ENCODE data around the gene CTDP1.

Gene CTDP1

DNA sequence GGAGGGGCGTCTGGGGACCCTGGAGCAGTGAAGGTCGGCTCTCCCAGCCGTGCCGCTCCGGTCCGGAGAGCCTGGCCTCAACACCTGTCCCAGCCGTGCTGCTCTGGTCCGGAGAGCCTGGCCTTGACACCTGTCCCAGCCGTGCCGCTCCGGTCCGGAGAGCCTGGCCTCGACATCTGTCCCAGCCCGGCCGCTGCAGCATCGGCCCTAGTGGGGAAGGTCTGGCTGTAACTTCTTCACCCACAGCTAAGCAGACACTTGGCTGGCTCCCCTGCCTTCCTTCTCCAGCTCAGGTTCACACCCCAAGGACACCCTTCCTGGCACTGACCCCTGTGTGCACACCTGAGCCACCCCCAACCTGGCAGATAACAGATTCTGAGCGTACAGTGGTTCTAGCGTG is 122.7 kb downstream of the CTDP1 start:
- intact Hi-C loops (cut with DNase I; ENCODE audit: low total_unique reads) = no loop called here
- DNase-seq = no peak
- no peak for TF ChIP-seq CTCF (IDR thresholded peaks at IDR 0.05)

DNA sequence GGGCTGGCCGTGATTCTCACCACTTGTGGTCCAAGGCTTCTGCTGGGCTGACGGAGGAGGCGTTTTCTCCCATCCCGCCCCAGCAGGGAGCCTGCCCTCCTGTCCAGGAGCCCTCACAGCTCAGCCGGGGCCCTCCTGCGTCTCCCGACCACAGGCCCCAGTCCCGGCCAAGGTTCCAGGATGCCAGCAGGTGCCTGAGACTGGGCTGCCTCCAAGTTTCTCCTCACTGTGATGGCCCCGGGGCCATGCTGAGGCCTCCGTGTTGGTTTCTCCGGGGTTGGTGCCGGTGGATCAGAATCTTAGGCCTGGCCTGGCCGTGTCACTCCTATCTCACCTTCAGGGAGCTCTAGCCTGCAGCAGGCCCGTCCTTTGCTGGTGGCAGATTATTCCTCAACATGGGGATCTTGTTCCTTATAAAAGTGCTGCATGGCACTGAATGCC is 124.0 kb downstream of the CTDP1 start:
- TF ChIP-seq CTCF (IDR thresholded peaks at IDR 0.05) = no peak
- no peak for DNase-seq

More for the DNA sequence above, 122.7 kb downstream of the CTDP1 start:
- no peak overlapping the region for H3K4me3 ChIP-seq
- H3K27ac ChIP-seq = no peak overlapping the region
- peaks cover 0 to 19% (median 17%) of the 10 kb centered on the region in 4 donors for H3K4me1 ChIP-seq
- H3K9me3 ChIP-seq = no peaks in the 10 kb centered on the region
- no peaks in the 10 kb centered on the region for H3K36me3 ChIP-seq
- peaks cover 5 to 47% of the 10 kb centered on the region in 2 donors for H3K27me3 ChIP-seq

More for the DNA sequence above, 124.0 kb downstream of the CTDP1 start:
- intact Hi-C loops (cut with DNase I; ENCODE audit: low total_unique reads) = no loop called here
- Histone ChIP-seq H3K4me3 (no peak overlapping the region), H3K4me1 (peaks cover 0 to 8% (median 6%) of the 10 kb centered on the region in 4 donors), H3K36me3 (no peaks in the 10 kb centered on the region), H3K27ac (no peak overlapping the region), H3K9me3 (no peaks in the 10 kb centered on the region), H3K27me3 (peaks cover 0 to 33% of the 10 kb centered on the region in 2 donors)

All from tibial artery (tissue), 4 donors.